ENCODE data around the gene MPIG6B.

Gene MPIG6B, protein sequence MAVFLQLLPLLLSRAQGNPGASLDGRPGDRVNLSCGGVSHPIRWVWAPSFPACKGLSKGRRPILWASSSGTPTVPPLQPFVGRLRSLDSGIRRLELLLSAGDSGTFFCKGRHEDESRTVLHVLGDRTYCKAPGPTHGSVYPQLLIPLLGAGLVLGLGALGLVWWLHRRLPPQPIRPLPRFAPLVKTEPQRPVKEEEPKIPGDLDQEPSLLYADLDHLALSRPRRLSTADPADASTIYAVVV

DNA sequence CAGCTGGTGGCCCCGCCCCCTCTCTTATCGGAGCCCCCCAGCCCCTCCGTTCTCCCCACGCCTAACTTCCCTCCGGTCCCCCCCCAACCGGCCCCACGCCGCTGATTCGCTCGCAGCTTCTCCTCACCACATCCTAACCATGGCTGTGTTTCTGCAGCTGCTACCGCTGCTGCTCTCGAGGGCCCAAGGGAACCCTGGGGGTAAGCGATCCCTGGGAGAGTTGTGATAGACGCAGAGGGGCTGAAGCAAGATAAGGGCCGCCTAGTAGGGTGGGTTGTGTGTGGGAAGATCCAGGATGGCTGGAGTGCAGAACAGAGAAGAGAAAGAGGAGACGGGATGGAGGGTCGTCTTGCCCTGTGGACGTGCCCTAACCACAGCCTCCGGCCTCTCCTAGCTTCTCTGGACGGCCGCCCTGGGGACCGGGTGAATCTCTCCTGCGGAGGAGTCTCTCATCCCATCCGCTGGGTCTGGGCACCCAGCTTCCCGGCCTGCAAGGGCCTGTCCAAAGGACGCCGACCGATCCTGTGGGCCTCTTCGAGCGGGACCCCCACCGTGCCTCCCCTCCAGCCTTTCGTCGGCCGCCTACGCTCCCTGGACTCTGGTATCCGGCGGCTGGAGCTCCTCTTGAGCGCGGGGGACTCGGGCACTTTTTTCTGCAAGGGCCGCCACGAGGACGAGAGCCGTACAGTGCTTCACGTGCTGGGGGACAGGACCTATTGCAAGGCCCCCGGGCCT is at the start of gene MPIG6B:
Gene MPIG6B, plus strand, starts transcription at position 129 of the 735 bp plus-strand sequence. Its CDS starts 11 bp downstream, at position 140.
- H3K4me1 ChIP-seq (ENCODE audit: control insufficient read depth, insufficient read depth, low read length), result peaks cover 9% of the 10 kb centered on the region
- H3K27ac ChIP-seq (ENCODE audit: low read length), result no peak within 1 kb of the TSS

DNA sequence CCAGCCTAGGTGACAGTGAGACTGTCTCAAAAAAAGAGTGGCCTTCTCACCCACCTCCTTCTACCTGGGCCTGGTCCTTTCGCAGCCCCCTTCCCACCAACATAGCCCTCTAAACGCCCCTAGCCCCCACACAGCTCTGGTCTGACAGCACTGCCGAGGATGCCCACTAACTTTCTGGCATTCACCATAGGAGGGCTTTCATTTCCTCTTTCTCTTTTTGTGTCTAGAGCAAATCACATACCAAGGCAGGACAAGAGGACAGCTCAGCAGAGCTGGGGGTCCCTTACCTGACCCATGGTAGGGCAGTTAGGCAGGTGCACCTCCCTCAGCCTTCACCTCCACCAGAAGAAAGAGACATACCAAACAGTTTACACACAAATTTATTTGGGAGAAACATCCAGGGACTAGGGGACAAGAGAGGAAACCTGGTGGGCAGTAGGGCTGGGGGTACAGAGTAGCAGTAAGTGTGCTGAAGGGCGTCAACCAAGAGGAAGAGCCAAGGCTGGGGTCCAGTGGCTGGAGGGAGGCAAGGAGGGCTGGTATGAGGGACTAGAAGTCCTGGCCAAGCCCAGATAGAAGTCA is 46.8 kb upstream of the MPIG6B start:
- Histone ChIP-seq H3K4me1 (ENCODE audit: control insufficient read depth, insufficient read depth, low read length) (peaks cover 14% of the 10 kb centered on the region), H3K4me3 (ENCODE audit: low read length in 2 of 2) (no peak overlapping the region), H3K27me3 (ENCODE audit: control insufficient read depth in 1 of 2, insufficient read depth in 2 of 2, low read length in 2 of 2) (no peaks in the 10 kb centered on the region), H3K9ac (ENCODE audit: low read length in 2 of 2) (peak overlapping the region; percentile 21 to 25), H3K9me3 (ENCODE audit: control insufficient read depth in 2 of 2, low read length in 2 of 2) (no peaks in the 10 kb centered on the region), H3K27ac (ENCODE audit: low read length) (no peak overlapping the region), H3K36me3 (ENCODE audit: control insufficient read depth in 2 of 2, insufficient read depth in 2 of 2, low read length in 2 of 2) (peaks cover 12 to 13% of the 10 kb centered on the region in 2 donors)

More for the DNA sequence above, at the start of gene MPIG6B:
- no peaks in the 10 kb centered on the region for H3K27me3 ChIP-seq (ENCODE audit: control insufficient read depth in 1 of 2, insufficient read depth in 2 of 2, low read length in 2 of 2)
- H3K36me3 ChIP-seq (ENCODE audit: control insufficient read depth in 2 of 2, insufficient read depth in 2 of 2, low read length in 2 of 2), result peaks cover 11 to 18% of the 10 kb centered on the region in 2 donors
- H3K9ac ChIP-seq (ENCODE audit: low read length in 2 of 2), result no peak within 1 kb of the TSS
- no peaks in the 10 kb centered on the region for H3K9me3 ChIP-seq (ENCODE audit: control insufficient read depth in 2 of 2, low read length in 2 of 2)
- H3K4me3 ChIP-seq (ENCODE audit: low read length in 2 of 2), result no peak within 1 kb of the TSS

DNA sequence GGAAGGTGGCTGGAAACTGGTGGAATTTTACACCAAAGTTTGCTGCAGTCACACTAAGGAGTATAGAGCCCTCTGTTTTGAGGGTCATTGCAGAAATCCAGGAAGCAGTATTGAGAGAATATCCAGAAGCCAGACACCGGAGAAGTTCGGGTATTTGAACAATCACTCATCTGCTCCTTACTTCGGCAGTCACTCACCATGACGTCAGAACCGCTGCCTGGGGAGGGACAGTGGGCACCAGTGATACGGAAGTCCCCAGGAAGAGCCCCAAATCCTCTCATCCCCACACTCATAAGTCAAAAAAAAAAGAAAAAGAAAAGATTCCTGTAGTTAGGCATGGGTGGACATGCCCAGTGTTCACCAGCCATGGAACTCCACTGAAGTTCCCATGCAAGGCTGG is 46.3 kb upstream of the MPIG6B start:
- Histone ChIP-seq H3K9me3 (ENCODE audit: control insufficient read depth in 2 of 2, low read length in 2 of 2) (no peaks in the 10 kb centered on the region), H3K4me1 (ENCODE audit: control insufficient read depth, insufficient read depth, low read length) (peaks cover 17% of the 10 kb centered on the region), H3K9ac (ENCODE audit: low read length in 2 of 2) (peak overlapping the region; percentile 21 to 25), H3K27me3 (ENCODE audit: control insufficient read depth in 1 of 2, insufficient read depth in 2 of 2, low read length in 2 of 2) (no peaks in the 10 kb centered on the region), H3K27ac (ENCODE audit: low read length) (no peak overlapping the region), H3K36me3 (ENCODE audit: control insufficient read depth in 2 of 2, insufficient read depth in 2 of 2, low read length in 2 of 2) (peaks cover 7 to 9% of the 10 kb centered on the region in 2 donors), H3K4me3 (ENCODE audit: low read length in 2 of 2) (no peak overlapping the region)

DNA sequence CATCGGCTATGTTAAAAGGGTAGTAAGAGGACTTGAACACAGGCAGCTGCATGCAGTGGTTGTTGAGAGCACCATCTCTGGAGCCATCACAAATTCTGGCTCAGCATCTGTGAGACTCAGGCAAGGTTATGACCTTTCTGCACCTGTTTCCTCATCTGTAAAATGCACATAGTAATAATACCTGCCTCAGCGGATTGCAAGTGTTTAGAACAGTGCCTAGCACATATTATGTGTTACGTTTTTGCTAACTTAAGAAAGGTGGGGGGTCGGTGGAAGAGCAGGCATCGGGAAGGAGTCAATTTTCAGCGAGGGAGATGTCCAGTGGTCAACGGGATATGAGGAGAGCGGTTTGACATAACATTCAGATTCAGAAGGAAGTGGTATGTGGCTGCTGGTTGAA is 45.2 kb upstream of the MPIG6B start:
- no peak overlapping the region for H3K27ac ChIP-seq (ENCODE audit: low read length)
- no peaks in the 10 kb centered on the region for H3K27me3 ChIP-seq (ENCODE audit: control insufficient read depth in 1 of 2, insufficient read depth in 2 of 2, low read length in 2 of 2)
- no peaks in the 10 kb centered on the region for H3K9me3 ChIP-seq (ENCODE audit: control insufficient read depth in 2 of 2, low read length in 2 of 2)
- H3K4me3 ChIP-seq (ENCODE audit: low read length in 2 of 2), result no peak overlapping the region
- peaks cover 2 to 3% of the 10 kb centered on the region in 2 donors for H3K36me3 ChIP-seq (ENCODE audit: control insufficient read depth in 2 of 2, insufficient read depth in 2 of 2, low read length in 2 of 2)
- no peak overlapping the region for H3K9ac ChIP-seq (ENCODE audit: low read length in 2 of 2)
- H3K4me1 ChIP-seq (ENCODE audit: control insufficient read depth, insufficient read depth, low read length), result peaks cover 17% of the 10 kb centered on the region

DNA sequence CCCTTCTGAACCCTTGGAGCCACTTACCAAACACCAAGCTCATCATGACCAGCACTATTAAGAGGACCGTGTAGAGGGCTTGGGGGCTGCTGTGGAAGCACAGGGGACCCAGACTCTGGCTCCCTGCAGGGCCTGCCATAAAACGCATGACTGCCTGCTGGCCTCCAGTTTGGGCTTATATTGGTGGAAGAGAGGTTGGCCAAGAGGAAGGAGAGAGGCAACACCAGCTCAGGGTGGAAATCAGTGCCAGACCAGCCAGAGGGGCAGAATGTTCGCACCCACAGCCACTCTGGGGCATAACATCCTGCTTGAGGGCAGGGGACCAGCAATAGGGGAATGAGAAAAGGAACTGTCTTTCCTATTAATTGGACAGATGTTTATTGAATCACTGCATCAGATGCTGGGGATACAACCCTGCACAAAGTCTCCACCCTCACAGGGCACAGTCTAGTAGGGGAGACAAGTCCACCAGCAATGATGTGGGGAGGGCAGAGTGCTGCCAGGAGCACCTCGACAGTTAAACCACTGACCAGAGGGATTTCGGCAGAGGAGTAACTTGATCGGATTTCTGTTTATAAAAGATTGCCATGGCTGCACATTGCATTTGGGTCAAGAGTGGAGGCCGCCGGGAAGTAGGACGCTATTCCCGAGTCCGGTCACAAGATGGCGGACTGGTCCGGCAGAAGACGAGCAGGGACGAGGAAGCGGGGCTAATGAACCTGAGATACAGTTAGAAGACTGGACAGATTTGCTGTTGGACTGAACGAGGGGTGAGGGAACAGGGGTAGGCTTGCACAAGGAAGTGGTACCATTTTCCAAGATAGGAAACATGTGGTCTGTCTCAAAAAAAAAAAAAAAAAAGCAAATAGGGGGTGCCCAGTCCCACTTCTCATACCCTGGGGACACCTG is 42.7 kb upstream of the MPIG6B start, which contains the start of gene LY6G5C:
Gene LY6G5C, minus strand, starts transcription at position 842 of the 909 bp plus-strand sequence. Its CDS starts 694 bp downstream, at position 148.
- H3K4me1 ChIP-seq (ENCODE audit: control insufficient read depth, insufficient read depth, low read length), result peaks cover 17% of the 10 kb centered on the region
- peak within 1 kb of the TSS; percentile 64 to 81 for H3K4me3 ChIP-seq (ENCODE audit: low read length in 2 of 2)
- no peaks in the 10 kb centered on the region for H3K9me3 ChIP-seq (ENCODE audit: control insufficient read depth in 2 of 2, low read length in 2 of 2)
- H3K27me3 ChIP-seq (ENCODE audit: control insufficient read depth in 1 of 2, insufficient read depth in 2 of 2, low read length in 2 of 2), result no peaks in the 10 kb centered on the region
- H3K36me3 ChIP-seq (ENCODE audit: control insufficient read depth in 2 of 2, insufficient read depth in 2 of 2, low read length in 2 of 2), result peaks cover 0 to 4% of the 10 kb centered on the region in 2 donors
- peak within 1 kb of the TSS; percentile 66 to 79 for H3K9ac ChIP-seq (ENCODE audit: low read length in 2 of 2)
- H3K27ac ChIP-seq (ENCODE audit: low read length), result peak within 1 kb of the TSS; percentile 55

DNA sequence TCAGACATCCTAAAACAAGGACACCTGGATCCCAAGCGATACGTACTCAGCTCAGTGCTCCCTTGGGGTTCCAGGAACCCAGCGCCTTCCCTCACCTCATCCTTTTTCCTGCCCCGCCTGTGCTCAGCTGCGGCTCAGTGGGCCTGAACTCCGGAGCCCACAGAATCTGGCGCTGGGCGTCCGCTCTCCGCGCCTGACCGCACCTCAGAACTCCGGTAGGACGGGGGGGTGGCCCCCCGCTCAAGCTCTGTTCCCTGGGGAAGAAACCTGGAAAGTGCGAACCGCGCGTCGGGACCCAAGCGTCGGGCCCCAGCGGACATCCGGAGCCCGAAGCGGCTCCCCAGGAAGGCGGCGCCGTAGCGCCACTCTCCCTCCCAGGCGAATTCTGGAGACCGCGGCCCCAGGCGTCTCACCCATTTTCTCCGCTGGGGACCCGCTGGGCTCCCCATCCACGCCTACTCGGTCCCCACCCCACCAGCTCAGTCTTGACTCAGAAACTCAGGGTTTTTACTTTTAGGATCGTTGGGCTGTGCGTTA is 42.0 kb upstream of the MPIG6B start:
- peak overlapping the region; percentile 55 for H3K27ac ChIP-seq (ENCODE audit: low read length)
- no peaks in the 10 kb centered on the region for H3K27me3 ChIP-seq (ENCODE audit: control insufficient read depth in 1 of 2, insufficient read depth in 2 of 2, low read length in 2 of 2)
- peaks cover 17% of the 10 kb centered on the region for H3K4me1 ChIP-seq (ENCODE audit: control insufficient read depth, insufficient read depth, low read length)
- H3K9me3 ChIP-seq (ENCODE audit: control insufficient read depth in 2 of 2, low read length in 2 of 2), result no peaks in the 10 kb centered on the region
- peak overlapping the region; percentile 64 to 81 for H3K4me3 ChIP-seq (ENCODE audit: low read length in 2 of 2)
- H3K9ac ChIP-seq (ENCODE audit: low read length in 2 of 2), result peak overlapping the region; percentile 66 to 79
- H3K36me3 ChIP-seq (ENCODE audit: control insufficient read depth in 2 of 2, insufficient read depth in 2 of 2, low read length in 2 of 2), result peaks cover 2 to 6% of the 10 kb centered on the region in 2 donors

DNA sequence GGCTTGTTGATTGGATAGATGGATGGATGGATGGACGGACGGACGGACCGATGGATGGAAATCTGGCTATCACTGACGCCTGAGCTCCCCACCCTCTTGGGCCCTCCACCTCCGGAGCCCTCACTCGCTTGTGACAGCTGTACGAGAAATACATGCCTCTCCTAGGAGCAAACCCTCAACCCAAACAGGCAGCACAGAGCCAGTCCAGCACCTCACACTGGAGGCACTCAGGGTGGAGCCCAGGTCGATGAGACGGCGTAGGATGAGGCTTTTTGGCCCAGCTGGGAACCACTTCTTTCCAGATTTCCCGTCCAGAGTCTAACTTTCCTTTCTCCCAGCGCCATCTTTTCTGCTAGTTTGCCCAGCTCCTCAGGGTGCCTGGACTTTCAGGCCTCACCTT is 39.6 kb upstream of the MPIG6B start:
- Histone ChIP-seq H3K9ac (ENCODE audit: low read length in 2 of 2) (no peak overlapping the region), H3K27me3 (ENCODE audit: control insufficient read depth in 1 of 2, insufficient read depth in 2 of 2, low read length in 2 of 2) (no peaks in the 10 kb centered on the region), H3K4me1 (ENCODE audit: control insufficient read depth, insufficient read depth, low read length) (peaks cover 17% of the 10 kb centered on the region), H3K9me3 (ENCODE audit: control insufficient read depth in 2 of 2, low read length in 2 of 2) (no peaks in the 10 kb centered on the region), H3K27ac (ENCODE audit: low read length) (no peak overlapping the region), H3K4me3 (ENCODE audit: low read length in 2 of 2) (peak overlapping the region in 1 of 2 donors; percentile 54), H3K36me3 (ENCODE audit: control insufficient read depth in 2 of 2, insufficient read depth in 2 of 2, low read length in 2 of 2) (peaks cover 24 to 25% of the 10 kb centered on the region in 2 donors)

DNA sequence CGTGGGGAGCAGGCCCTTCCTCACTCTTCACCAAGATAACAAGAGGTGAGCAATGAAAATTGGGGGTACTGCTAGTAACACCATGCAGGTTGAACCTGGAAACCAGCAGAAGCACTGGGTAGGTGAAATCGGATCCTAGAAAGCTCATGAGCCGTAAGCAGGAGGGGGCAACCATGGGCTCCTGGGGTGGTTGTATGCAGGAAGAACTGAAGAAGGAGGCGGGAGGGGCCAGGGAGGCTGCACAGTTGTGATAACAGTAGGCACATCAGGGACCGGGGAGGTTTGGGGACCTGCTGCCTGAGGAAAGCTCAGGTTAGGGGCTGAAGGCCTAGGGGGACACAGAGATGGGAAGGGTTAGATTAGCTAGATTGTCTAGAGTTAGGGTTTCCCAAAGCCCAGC is 36.7 kb upstream of the MPIG6B start:
- H3K9ac ChIP-seq (ENCODE audit: low read length in 2 of 2), result no peak overlapping the region
- H3K27me3 ChIP-seq (ENCODE audit: control insufficient read depth in 1 of 2, insufficient read depth in 2 of 2, low read length in 2 of 2), result no peaks in the 10 kb centered on the region
- no peaks in the 10 kb centered on the region for H3K9me3 ChIP-seq (ENCODE audit: control insufficient read depth in 2 of 2, low read length in 2 of 2)
- peaks cover 51% of the 10 kb centered on the region in 2 donors for H3K36me3 ChIP-seq (ENCODE audit: control insufficient read depth in 2 of 2, insufficient read depth in 2 of 2, low read length in 2 of 2)
- no peak overlapping the region for H3K27ac ChIP-seq (ENCODE audit: low read length)
- H3K4me1 ChIP-seq (ENCODE audit: control insufficient read depth, insufficient read depth, low read length), result peaks cover 2% of the 10 kb centered on the region
- H3K4me3 ChIP-seq (ENCODE audit: low read length in 2 of 2), result no peak overlapping the region

DNA sequence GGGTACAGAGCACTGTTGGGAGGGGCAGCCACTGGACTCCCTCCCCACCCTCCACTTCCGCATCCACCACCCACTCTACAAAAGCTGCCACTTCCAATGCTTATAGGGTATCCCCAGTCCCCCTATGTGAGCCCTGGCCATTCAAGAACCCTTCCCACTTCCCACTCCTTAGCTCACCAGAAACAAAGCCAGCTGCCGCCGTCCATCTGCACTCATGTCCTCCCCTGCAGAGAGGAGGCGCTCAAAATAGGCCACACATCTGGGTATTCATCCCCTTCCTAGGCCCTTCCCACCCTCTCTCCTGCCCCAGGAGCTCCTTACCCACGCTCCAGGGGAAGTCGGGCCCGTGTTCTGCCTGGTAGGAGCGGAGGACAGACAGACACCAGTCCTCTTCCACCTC is 35.9 kb upstream of the MPIG6B start:
- H3K27me3 ChIP-seq (ENCODE audit: control insufficient read depth in 1 of 2, insufficient read depth in 2 of 2, low read length in 2 of 2), result no peaks in the 10 kb centered on the region
- no peak overlapping the region for H3K27ac ChIP-seq (ENCODE audit: low read length)
- no peak overlapping the region for H3K9ac ChIP-seq (ENCODE audit: low read length in 2 of 2)
- H3K36me3 ChIP-seq (ENCODE audit: control insufficient read depth in 2 of 2, insufficient read depth in 2 of 2, low read length in 2 of 2), result peaks cover 55 to 57% of the 10 kb centered on the region in 2 donors
- no peaks in the 10 kb centered on the region for H3K4me1 ChIP-seq (ENCODE audit: control insufficient read depth, insufficient read depth, low read length)
- no peaks in the 10 kb centered on the region for H3K9me3 ChIP-seq (ENCODE audit: control insufficient read depth in 2 of 2, low read length in 2 of 2)
- H3K4me3 ChIP-seq (ENCODE audit: low read length in 2 of 2), result no peak overlapping the region
